ENCODE data around the gene ANAPC10. TPM values are rescaled to one million over a fixed set of nuclear protein-coding genes. Genes with fewer than 3 reads are reported as not detected.

The ANAPC10 gene
- total RNA-seq, 4 donors from 2014 or later = 11.7 to 75.9 (median 18.9) TPM

DNA sequence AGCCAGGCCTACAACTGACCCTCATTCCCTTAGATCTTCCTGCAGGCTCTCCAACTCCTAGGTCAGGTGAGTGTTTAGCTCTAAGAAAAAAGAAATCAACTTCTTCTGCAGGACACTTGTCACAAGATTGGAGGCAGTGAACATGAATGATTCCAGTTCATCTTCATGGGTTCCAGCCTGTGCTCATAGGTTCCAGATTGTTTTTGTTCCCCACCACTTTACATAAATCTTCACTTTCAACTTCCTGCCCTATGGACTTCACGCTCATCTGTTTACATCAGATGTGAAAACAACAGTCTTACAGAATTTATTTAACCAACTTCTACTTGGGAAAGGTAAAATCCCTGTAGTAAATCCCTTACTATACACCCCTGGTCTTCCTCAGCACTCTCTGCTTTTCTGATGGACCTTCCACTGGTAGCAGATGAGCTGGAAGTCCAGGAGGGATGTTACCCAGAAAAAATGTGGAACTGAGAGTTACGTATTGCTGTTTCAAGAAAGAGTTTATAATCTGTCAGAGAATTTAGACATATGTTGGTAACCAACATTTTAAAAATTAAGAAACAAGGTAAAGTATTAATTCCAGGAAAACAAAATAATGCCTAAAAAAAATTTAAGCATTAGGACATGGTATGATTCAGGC lies 62.4 kb downstream of the ANAPC10 start:
- H3K36me3 ChIP-seq = peaks cover 0 to 24% (median 0%) of the 10 kb centered on the region in 3 donors
- H3K27me3 ChIP-seq = no peaks in the 10 kb centered on the region
- TF ChIP-seq CTCF (IDR thresholded peaks at IDR 0.05) (no peak), POLR2A (IDR thresholded peaks at IDR 0.05) (no peak)
- DNase-seq = no peak
- H3K9me3 ChIP-seq = no peaks in the 10 kb centered on the region
- H3K4me1 ChIP-seq = no peaks in the 10 kb centered on the region
- H3K27ac ChIP-seq = no peak overlapping the region
- H3K4me3 ChIP-seq = no peak overlapping the region

DNA sequence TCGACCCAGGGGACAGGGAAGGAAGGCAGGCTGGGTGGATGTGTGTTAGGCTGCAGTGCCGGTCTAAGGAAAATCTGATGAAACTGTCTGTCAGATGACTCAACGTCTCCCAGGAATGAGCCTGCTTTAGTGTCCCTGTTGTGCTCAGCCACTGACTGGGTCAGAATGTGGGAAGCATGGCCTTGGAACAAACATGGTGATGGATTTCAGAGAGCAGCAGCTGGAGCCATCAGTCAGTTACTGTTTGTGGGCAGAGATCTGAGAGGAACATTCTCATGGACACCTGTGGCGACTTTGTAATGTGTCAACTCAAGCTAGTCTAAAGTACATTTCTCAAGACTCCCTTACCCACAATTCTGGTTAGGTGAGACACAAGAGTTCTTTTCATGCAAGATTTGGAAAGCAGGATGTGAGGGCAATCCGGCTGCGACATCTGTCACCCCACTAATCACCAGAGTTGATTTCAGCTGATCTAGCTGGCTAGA lies 63.2 kb downstream of the ANAPC10 start:
- no peaks in the 10 kb centered on the region for H3K27me3 ChIP-seq
- H3K4me1 ChIP-seq = no peaks in the 10 kb centered on the region
- H3K27ac ChIP-seq = no peak overlapping the region
- peaks cover 0 to 24% (median 0%) of the 10 kb centered on the region in 3 donors for H3K36me3 ChIP-seq
- DNase-seq = no peak
- no peaks in the 10 kb centered on the region for H3K9me3 ChIP-seq
- TF ChIP-seq CTCF (IDR thresholded peaks at IDR 0.05) (no peak), POLR2A (IDR thresholded peaks at IDR 0.05) (no peak)
- no peak overlapping the region for H3K4me3 ChIP-seq

DNA sequence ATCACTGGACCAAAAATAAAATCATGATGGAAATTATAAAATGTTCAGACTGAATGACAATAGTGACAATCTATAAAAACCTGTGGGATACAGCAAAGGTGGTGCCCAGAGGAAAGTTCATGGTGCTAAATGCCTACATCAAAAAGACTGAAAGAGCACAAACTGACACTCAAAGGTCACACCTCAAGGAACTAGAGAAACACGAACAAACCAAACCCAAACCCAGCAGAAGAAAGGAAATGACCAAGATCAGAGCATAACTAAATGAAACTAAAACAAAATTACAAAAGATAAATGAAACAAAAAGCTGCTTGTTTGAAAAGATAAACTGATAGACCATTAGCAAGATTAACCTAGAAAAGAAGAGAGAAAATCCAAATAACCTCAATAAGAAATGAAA lies 78.7 kb downstream of the ANAPC10 start:
- Histone ChIP-seq H3K4me3 (no peak overlapping the region), H3K4me1 (no peaks in the 10 kb centered on the region), H3K27ac (no peak overlapping the region), H3K36me3 (no peaks in the 10 kb centered on the region), H3K27me3 (no peaks in the 10 kb centered on the region), H3K9me3 (no peaks in the 10 kb centered on the region)
- no peak for DNase-seq
- TF ChIP-seq CTCF (IDR thresholded peaks at IDR 0.05) (no peak), POLR2A (IDR thresholded peaks at IDR 0.05) (no peak)

DNA sequence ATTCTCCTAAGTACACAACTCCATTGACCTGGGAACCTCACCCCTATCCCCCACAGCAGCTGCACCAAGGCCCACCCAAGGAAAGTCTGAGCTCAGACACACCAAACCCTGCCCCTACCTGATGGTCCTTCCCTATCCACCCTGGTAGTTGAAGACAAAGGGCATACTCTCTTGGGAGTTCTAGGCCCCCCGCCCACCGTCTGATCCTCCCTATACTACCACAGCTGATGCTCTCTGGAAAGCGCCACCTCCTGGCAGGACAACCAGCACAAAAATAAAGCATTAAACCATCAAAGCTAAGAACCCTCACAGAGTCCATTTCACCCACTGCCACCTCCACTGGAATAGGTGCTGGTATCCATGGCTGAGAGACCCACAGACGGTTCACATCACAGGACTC lies 83.6 kb downstream of the ANAPC10 start:
- Histone ChIP-seq H3K4me1 (no peaks in the 10 kb centered on the region), H3K9me3 (no peaks in the 10 kb centered on the region), H3K36me3 (no peaks in the 10 kb centered on the region), H3K27ac (no peak overlapping the region), H3K27me3 (no peaks in the 10 kb centered on the region), H3K4me3 (no peak overlapping the region)
- no peak for TF ChIP-seq CTCF (IDR thresholded peaks at IDR 0.05)
- no peak for TF ChIP-seq POLR2A (IDR thresholded peaks at IDR 0.05)
- DNase-seq = no peak

DNA sequence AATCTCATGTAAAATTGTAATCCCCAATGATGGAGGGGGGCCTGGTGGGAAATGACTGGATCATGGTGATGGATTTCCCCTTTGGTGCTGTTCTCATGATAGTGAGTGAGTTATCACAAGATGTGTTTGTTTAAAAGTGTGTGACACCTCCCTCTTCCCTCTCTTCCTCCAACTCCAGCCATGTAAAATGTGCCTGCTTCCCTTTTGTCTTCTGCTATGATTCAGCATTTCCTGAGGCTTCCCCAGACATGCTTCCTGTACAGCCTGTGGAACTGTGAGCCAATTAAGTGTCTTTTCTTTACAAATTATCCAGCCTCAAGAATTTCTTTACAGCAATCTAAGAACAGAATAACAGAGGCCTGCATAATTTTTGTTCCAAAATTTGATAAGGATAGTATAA lies 85.2 kb downstream of the ANAPC10 start:
- H3K36me3 ChIP-seq = no peaks in the 10 kb centered on the region
- H3K9me3 ChIP-seq = no peaks in the 10 kb centered on the region
- no peak for DNase-seq

More for the DNA sequence above, 85.2 kb downstream of the ANAPC10 start:
- Histone ChIP-seq H3K27me3 (no peaks in the 10 kb centered on the region), H3K4me3 (no peak overlapping the region), H3K27ac (no peak overlapping the region), H3K4me1 (no peaks in the 10 kb centered on the region)
- TF ChIP-seq CTCF (IDR thresholded peaks at IDR 0.05) = no peak
- TF ChIP-seq POLR2A (IDR thresholded peaks at IDR 0.05) = no peak
